GM12874 (cell line): ENCODE data around the gene TBCE.

Experiments
- TF ChIP-seq, protein P1 (sequence below): IDR thresholded peaks from 2 replicates; pipeline ENCODE4 v1.5.1; 2011; ENCODE audit warnings: low read depth, mild to moderate bottlenecking, control low read depth, low read length, moderate library complexity; ENCODE audit not compliant: insufficient read depth

Gene TBCE

DNA sequence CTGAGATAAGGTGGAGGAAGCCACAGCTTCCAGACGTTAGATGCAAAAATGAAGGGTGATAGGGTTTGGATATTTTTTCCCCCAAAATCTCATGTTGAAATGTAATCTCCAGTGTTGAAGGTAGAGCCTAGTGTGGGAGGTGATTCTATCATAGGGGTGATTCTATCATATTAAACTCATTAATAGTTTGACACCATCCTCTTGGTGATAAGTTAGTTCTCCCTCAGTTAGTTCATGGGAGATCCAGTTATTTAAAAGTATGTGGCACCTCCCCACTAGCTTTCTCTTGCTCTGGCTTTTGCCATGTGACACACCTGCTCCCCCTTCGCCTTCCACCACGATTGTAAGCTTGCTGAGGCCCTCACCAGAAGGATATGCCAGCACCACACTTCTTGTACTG, 8.3 kb upstream of the TBCE start:
- TF ChIP-seq, protein P1, sequence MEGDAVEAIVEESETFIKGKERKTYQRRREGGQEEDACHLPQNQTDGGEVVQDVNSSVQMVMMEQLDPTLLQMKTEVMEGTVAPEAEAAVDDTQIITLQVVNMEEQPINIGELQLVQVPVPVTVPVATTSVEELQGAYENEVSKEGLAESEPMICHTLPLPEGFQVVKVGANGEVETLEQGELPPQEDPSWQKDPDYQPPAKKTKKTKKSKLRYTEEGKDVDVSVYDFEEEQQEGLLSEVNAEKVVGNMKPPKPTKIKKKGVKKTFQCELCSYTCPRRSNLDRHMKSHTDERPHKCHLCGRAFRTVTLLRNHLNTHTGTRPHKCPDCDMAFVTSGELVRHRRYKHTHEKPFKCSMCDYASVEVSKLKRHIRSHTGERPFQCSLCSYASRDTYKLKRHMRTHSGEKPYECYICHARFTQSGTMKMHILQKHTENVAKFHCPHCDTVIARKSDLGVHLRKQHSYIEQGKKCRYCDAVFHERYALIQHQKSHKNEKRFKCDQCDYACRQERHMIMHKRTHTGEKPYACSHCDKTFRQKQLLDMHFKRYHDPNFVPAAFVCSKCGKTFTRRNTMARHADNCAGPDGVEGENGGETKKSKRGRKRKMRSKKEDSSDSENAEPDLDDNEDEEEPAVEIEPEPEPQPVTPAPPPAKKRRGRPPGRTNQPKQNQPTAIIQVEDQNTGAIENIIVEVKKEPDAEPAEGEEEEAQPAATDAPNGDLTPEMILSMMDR, result no peak

GRCh38 chr1:235366286-235366685, 941 bp upstream of the TBCE start:
- TF ChIP-seq, protein P1, result no peak

DNA sequence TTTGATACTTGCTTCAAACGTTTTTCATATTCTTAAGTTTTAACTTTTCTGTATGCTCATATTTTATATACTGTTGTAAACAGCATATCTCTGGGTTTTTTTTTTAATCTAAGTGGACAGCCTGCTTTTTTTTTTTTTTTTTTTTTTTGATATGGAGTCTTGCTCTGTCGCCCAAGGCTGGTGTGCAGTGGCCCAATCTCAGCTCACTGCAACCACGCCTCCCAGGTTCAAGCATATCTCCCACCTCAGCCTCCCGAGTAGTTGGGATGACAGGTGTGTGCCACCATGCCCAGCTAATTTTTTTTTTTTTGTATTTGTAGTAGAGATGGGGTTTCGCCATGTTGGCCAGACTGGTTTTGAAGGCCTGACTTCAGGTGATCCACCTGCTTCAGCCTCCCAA, 1.2 kb downstream of the TBCE start:
- TF ChIP-seq, protein P1, result no peak

GRCh38 chr1:235369802-235370201, 2.6 kb downstream of the TBCE start:
- TF ChIP-seq, protein P1, result no peak

DNA sequence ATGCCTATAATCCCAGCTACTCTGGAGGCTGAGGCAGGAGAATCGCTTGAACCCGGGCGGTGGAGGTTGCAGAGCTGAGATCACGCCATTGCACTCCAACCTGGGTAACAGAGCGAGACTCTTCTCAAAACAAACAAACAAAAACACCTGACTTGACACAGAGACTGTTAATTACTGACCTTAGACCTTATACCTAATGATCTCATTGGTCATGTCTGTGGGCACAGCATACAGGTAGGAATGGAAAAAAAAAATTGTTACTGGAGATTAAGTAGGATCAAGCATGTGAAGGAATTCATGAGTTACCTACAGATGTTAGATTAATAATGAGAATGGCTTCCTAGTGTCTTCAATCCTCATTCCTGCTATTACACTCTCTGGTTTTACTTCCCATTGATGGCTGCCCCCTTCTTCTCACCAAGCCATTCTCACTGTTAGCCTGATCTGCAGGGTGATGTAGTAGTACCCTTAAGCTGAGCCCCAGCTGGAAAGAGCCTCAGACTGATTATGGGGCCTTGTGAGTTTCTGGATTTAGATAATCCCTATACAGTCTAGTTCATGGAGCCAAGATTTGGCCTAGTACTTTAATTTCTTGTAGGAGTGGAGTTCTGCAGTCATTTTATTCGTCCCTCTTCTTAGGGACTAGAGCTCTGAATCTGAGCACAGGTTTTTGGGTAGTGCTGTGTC, 8.8 kb downstream of the TBCE start:
- TF ChIP-seq, protein P1, result no peak

DNA sequence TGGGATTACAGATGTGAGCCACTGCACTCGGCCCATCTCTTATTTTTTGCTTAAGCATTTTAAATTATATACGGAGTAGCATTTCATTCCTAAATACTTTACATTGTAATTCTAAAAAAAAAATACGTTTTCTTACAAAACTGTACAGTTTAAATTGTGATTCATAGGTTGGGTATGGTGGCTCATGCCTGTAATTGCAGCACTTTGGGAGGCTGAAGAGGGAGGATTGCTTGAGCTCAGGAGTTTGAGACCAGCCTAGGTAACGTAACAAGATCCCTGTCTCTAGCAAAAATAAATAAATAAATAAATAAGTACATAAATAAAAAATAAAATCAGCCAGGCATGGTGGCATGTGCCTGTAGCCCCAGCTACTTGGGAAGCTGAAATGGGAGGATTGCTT, 24.6 kb downstream of the TBCE start:
- TF ChIP-seq, protein P1, result no peak

- TF ChIP-seq, protein P1, result no peak
These were observed 30.5 kb downstream of the TBCE start for GRCh38 chr1:235397733-235398132.

DNA sequence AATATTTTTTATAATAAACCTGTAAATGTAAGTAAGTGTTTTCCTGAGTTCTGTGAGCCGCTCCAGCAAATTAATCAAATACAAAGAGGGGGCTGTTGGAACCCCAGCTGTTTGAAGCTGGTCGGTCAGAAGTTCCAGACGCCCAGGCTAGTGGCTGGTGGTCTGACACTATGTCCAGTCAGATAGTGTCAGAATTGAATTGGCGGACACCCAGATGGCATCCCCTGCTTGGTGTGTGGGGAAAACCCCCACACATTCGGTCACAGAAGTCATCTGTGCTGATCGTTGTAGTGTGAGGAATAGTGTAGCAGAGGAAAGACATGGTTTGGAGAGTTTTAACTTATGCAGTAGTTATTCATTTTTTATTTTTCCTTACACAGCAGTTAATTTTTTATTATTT, 32.4 kb downstream of the TBCE start:
- TF ChIP-seq, protein P1, result no peak
